ENCODE measurements around the gene TMA7B.

TMA7B gene

GRCh38 chr22:39952347-39952746, 7.8 kb upstream of the TMA7B start:
- DNase-seq (ENCODE audit: low spot score), result no peak

GRCh38 chr22:39953101-39953500, 7.1 kb upstream of the TMA7B start:
- no peak for DNase-seq (ENCODE audit: low spot score)

GRCh38 chr22:39954584-39955055, 5.6 kb upstream of the TMA7B start:
- DNase-seq (ENCODE audit: low spot score), result peak; percentile 28

GRCh38 chr22:39955675-39956074, 4.5 kb upstream of the TMA7B start:
- DNase-seq (ENCODE audit: low spot score), result no peak

GRCh38 chr22:39956932-39957664, 3.1 kb upstream of the TMA7B start:
- no peak for DNase-seq (ENCODE audit: low spot score)

GRCh38 chr22:39958009-39958711, 2.0 kb upstream of the TMA7B start:
- no peak for DNase-seq (ENCODE audit: low spot score)

- no peak for DNase-seq (ENCODE audit: low spot score)
Observed at GRCh38 chr22:39958949-39959639, 1.1 kb upstream of the TMA7B start.

- DNase-seq (ENCODE audit: low spot score), result peak; percentile 82
Observed at GRCh38 chr22:39960791-39961746, 872 bp downstream of the TMA7B start.

GRCh38 chr22:39962071-39962470, 1.9 kb downstream of the TMA7B start:
- DNase-seq (ENCODE audit: low spot score), result no peak

GRCh38 chr22:39965748-39966147, 5.6 kb downstream of the TMA7B start:
- no peak for DNase-seq (ENCODE audit: low spot score)

GRCh38 chr22:39966470-39966869, 6.3 kb downstream of the TMA7B start:
- no peak for DNase-seq (ENCODE audit: low spot score)

GRCh38 chr22:39967103-39967829, 7.1 kb downstream of the TMA7B start:
- no peak for DNase-seq (ENCODE audit: low spot score)

GRCh38 chr22:39967996-39968972, 8.1 kb downstream of the TMA7B start:
- DNase-seq (ENCODE audit: low spot score), result no peak

- DNase-seq (ENCODE audit: low spot score), result no peak
Observed at GRCh38 chr22:39970742-39971141, 10.5 kb downstream of the TMA7B start.

GRCh38 chr22:39972641-39973040, 12.4 kb downstream of the TMA7B start:
- no peak for DNase-seq (ENCODE audit: low spot score)

- DNase-seq (ENCODE audit: low spot score), result no peak
Observed at GRCh38 chr22:39973656-39974055, 13.5 kb downstream of the TMA7B start.

GRCh38 chr22:39974065-39974464, 13.9 kb downstream of the TMA7B start:
- DNase-seq (ENCODE audit: low spot score), result no peak

- no peak for DNase-seq (ENCODE audit: low spot score)
Observed at GRCh38 chr22:39979048-39979447, 18.9 kb downstream of the TMA7B start.

- DNase-seq (ENCODE audit: low spot score), result no peak
Observed at GRCh38 chr22:39979458-39979857, 19.3 kb downstream of the TMA7B start.

- no peak for DNase-seq (ENCODE audit: low spot score)
Observed at GRCh38 chr22:39980596-39980995, 20.4 kb downstream of the TMA7B start.

All from CD4-positive, alpha-beta T cell treated with Interleukin-2 at 100 ng/mL for 4 hours (primary cell).